Nephron (organoid): ENCODE measurements around the gene PCBP3.

Experiments
- H3K27ac Mint-ChIP-seq, 3 experiments: 2 replicates each; pipeline ENCODE4 v1.8.0; 2020; ENCODE audit warnings: mixed read lengths in 3 of 3, mild to moderate bottlenecking in 2 of 3, moderate library complexity in 1 of 3
- H3K27me3 Mint-ChIP-seq: 2 replicates; pipeline ENCODE4 v1.8.0; 2021; ENCODE audit warnings: low read depth, mild to moderate bottlenecking, moderate library complexity, mixed read lengths
- H3K36me3 Mint-ChIP-seq: 2 replicates; pipeline ENCODE4 v1.8.0; 2020; ENCODE audit warnings: low read depth, mixed read lengths
- H3K4me1 Mint-ChIP-seq: 2 replicates; pipeline ENCODE4 v1.8.0; 2020; ENCODE audit warnings: mixed read lengths
- H3K4me3 Mint-ChIP-seq, 3 experiments: 2 replicates each; pipeline ENCODE4 v1.8.0; 2020; ENCODE audit warnings: mild to moderate bottlenecking in 3 of 3, mixed read lengths in 3 of 3, moderate library complexity in 2 of 3
- H3K9me3 Mint-ChIP-seq: 2 replicates; pipeline ENCODE4 v1.8.0; 2020; ENCODE audit warnings: mixed read lengths
- CTCF ChIP-seq, 3 experiments: fragments of 200-600 bp; sonication (generic); IDR thresholded peaks; one replicate each; pipeline ENCODE4 v1.5.0; 2021; ENCODE audit warnings: antibody characterized with exemption in 3 of 3; ENCODE audit not compliant: unreplicated experiment in 3 of 3

Gene PCBP3

GRCh38 chr21:45910548-45911221 lies 267.2 kb downstream of the PCBP3 start:
- Mint-ChIP-seq H3K9me3 (no peaks in the 10 kb centered on the region), H3K27ac (peak overlapping the region in 2 of 3 experiments; percentile 74 to 78), H3K4me3 (no peak overlapping the region), H3K4me1 (peaks cover 13% of the 10 kb centered on the region), H3K27me3 (peaks cover 20% of the 10 kb centered on the region), H3K36me3 (no peaks in the 10 kb centered on the region)
- TF ChIP-seq CTCF (IDR thresholded peaks at IDR 0.05; ENCODE audit: unreplicated experiment in 3 of 3): no peak

- H3K4me3 Mint-ChIP-seq: no peak overlapping the region
- no peaks in the 10 kb centered on the region for H3K9me3 Mint-ChIP-seq
- no peak for TF ChIP-seq CTCF (IDR thresholded peaks at IDR 0.05; ENCODE audit: unreplicated experiment in 3 of 3)
- no peaks in the 10 kb centered on the region for H3K36me3 Mint-ChIP-seq
- H3K4me1 Mint-ChIP-seq: peaks cover 14% of the 10 kb centered on the region
- peaks cover 20% of the 10 kb centered on the region for H3K27me3 Mint-ChIP-seq
- peak overlapping the region in 1 of 3 experiments; percentile 38 for H3K27ac Mint-ChIP-seq
These were observed 268.3 kb downstream of the PCBP3 start for GRCh38 chr21:45911806-45912325.

- no peak overlapping the region for H3K4me3 Mint-ChIP-seq
- no peaks in the 10 kb centered on the region for H3K36me3 Mint-ChIP-seq
- H3K27ac Mint-ChIP-seq: no peak overlapping the region
- H3K4me1 Mint-ChIP-seq: peaks cover 19% of the 10 kb centered on the region
- H3K27me3 Mint-ChIP-seq: peaks cover 15% of the 10 kb centered on the region
- no peak for TF ChIP-seq CTCF (IDR thresholded peaks at IDR 0.05; ENCODE audit: unreplicated experiment in 3 of 3)
- no peaks in the 10 kb centered on the region for H3K9me3 Mint-ChIP-seq
These were observed 269.3 kb downstream of the PCBP3 start for GRCh38 chr21:45912611-45913417.

GRCh38 chr21:45913418-45913765 lies 269.9 kb downstream of the PCBP3 start:
- H3K27ac Mint-ChIP-seq: no peak overlapping the region
- H3K36me3 Mint-ChIP-seq: no peaks in the 10 kb centered on the region
- H3K27me3 Mint-ChIP-seq: peaks cover 15% of the 10 kb centered on the region
- TF ChIP-seq CTCF (IDR thresholded peaks at IDR 0.05; ENCODE audit: unreplicated experiment in 3 of 3): no peak
- H3K9me3 Mint-ChIP-seq: no peaks in the 10 kb centered on the region
- H3K4me3 Mint-ChIP-seq: no peak overlapping the region
- peaks cover 19% of the 10 kb centered on the region for H3K4me1 Mint-ChIP-seq

- H3K27ac Mint-ChIP-seq: no peak overlapping the region
- no peaks in the 10 kb centered on the region for H3K9me3 Mint-ChIP-seq
These were observed 270.4 kb downstream of the PCBP3 start for GRCh38 chr21:45913886-45914285.

More at GRCh38 chr21:45913886-45914285, 270.4 kb downstream of the PCBP3 start:
- TF ChIP-seq CTCF (IDR thresholded peaks at IDR 0.05; ENCODE audit: unreplicated experiment in 3 of 3): no peak
- no peaks in the 10 kb centered on the region for H3K36me3 Mint-ChIP-seq
- peaks cover 19% of the 10 kb centered on the region for H3K4me1 Mint-ChIP-seq
- H3K27me3 Mint-ChIP-seq: peaks cover 17% of the 10 kb centered on the region
- no peak overlapping the region for H3K4me3 Mint-ChIP-seq
